Measurements from ENCODE around the gene AXIN1.

Gene AXIN1

DNA sequence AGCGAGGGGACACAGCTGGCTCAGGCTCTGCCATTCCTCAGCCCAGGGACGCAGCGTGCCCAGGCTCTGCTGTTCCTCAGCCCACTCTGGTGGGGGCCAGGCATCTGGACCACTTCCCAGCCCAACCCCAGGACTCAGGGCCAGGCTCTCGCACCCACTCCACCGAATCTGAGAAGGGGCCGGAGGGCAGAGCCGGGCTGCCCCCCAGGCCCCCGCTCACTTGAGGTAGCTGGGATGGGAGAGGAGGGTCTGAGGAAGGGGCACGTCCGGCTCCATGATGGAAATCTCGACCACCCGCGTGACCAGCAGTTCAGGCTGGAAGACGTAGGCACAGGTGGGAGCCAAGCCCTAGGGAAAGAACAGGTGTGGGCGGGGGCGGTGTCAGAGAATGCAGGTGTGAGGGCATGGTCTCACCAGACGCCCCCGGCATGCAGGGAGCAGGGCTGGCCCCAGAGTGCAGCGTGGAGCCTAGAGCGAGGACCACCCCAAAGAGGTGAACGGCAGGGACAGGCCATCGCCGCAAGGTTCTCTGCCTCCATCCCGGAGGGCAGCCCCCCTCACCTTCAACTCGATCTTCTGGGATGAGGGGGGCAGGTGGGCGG lies 24.4 kb upstream of the AXIN1 start:
- in situ Hi-C loops (cut with MboI; ENCODE audit: low sequenced_read_pairs, unreplicated experiment) = no loop called here

GRCh38 chr16:375927-376816 lies 23.6 kb upstream of the AXIN1 start:
- in situ Hi-C loops (cut with MboI; ENCODE audit: low sequenced_read_pairs, unreplicated experiment) = no loop called here
- TF ChIP-seq CTCF (IDR thresholded peaks at IDR 0.05; ENCODE audit: borderline replicate concordance, control extremely low read depth, extremely low read depth, insufficient read depth, missing control alignments) = no peak
- no peak for DNase-seq (ENCODE audit: low spot score)

More for the DNA sequence above, 24.4 kb upstream of the AXIN1 start:
- no peak for TF ChIP-seq CTCF (IDR thresholded peaks at IDR 0.05; ENCODE audit: borderline replicate concordance, control extremely low read depth, extremely low read depth, insufficient read depth, missing control alignments)
- no peak for DNase-seq (ENCODE audit: low spot score)

- no peak for TF ChIP-seq CTCF (IDR thresholded peaks at IDR 0.05; ENCODE audit: borderline replicate concordance, control extremely low read depth, extremely low read depth, insufficient read depth, missing control alignments)
- no peak for DNase-seq (ENCODE audit: low spot score)
- in situ Hi-C loops (cut with MboI; ENCODE audit: low sequenced_read_pairs, unreplicated experiment) = no loop called here
These were observed 22.7 kb upstream of the AXIN1 start for GRCh38 chr16:375212-375611.

GRCh38 chr16:374616-374926 lies 22.0 kb upstream of the AXIN1 start:
- TF ChIP-seq CTCF (IDR thresholded peaks at IDR 0.05; ENCODE audit: borderline replicate concordance, control extremely low read depth, extremely low read depth, insufficient read depth, missing control alignments) = no peak
- DNase-seq (ENCODE audit: low spot score) = no peak
- in situ Hi-C loops (cut with MboI; ENCODE audit: low sequenced_read_pairs, unreplicated experiment) = no loop called here

- TF ChIP-seq CTCF (IDR thresholded peaks at IDR 0.05; ENCODE audit: borderline replicate concordance, control extremely low read depth, extremely low read depth, insufficient read depth, missing control alignments) = no peak
- in situ Hi-C loops (cut with MboI; ENCODE audit: low sequenced_read_pairs, unreplicated experiment) = no loop called here
- no peak for DNase-seq (ENCODE audit: low spot score)
These were observed 21.5 kb upstream of the AXIN1 start for GRCh38 chr16:373848-374615.

- DNase-seq (ENCODE audit: low spot score) = no peak
- no peak for TF ChIP-seq CTCF (IDR thresholded peaks at IDR 0.05; ENCODE audit: borderline replicate concordance, control extremely low read depth, extremely low read depth, insufficient read depth, missing control alignments)
- in situ Hi-C loops (cut with MboI; ENCODE audit: low sequenced_read_pairs, unreplicated experiment) = no loop called here
These were observed 20.6 kb upstream of the AXIN1 start for GRCh38 chr16:373020-373598.

All from GM13976 (cell line).